Pancreas (tissue), 10 donors: ENCODE results near the gene ST6GAL1. TPM values are rescaled to one million over a fixed set of nuclear protein-coding genes. Genes with fewer than 3 reads are reported as not detected.

Experiments
- ATAC-seq, 4 donors: fragments of 200-7000 bp; cut with Tn5 transposase; one replicate each; pipeline versions ENCODE4 v1.8.0 to v1.9.1; 2020; ENCODE audit warnings: mild to moderate bottlenecking in 4 of 4, moderate library complexity in 4 of 4
- DNase-seq, 6 donors: peaks; one replicate each; pipeline ENCODE4 v3.0.0-alpha.2; 2020
- FAIRE-seq: peaks from 2 replicates; lab custom pipeline; 2012; peaks lifted over from hg19 to GRCh38; lab: Jason Lieb, UNC
- H3K27ac ChIP-seq, 4 donors: fragments of 200-600 bp; sonication (generic); 1 replicate in 3 of 4; 2 replicates in 1 of 4; pipeline versions ENCODE4 v1.5.0 to v1.8.0; 2020
- H3K27me3 ChIP-seq, 4 donors: fragments of 200-600 bp; one replicate each; pipeline ENCODE4 v1.8.0; 2021
- H3K36me3 ChIP-seq, 3 donors: fragments of 200-600 bp; sonication (generic) in 1 of 3; one replicate each; pipeline versions ENCODE4 v1.5.0 to v1.8.0; 2020 to 2021
- H3K4me1 ChIP-seq, 3 donors: fragments of 200-600 bp; one replicate each; pipeline ENCODE4 v1.8.0; 2021
- H3K4me3 ChIP-seq, 4 donors: fragments of 200-600 bp; sonication (generic) in 2 of 4; one replicate each; pipeline versions ENCODE4 v1.5.0 to v1.8.0; 2020 to 2021
- H3K9me3 ChIP-seq, 4 donors: fragments of 200-600 bp; one replicate each; pipeline ENCODE4 v1.8.0; 2021
- CTCF ChIP-seq, 4 donors: fragments of 200-600 bp; sonication (generic) in 3 of 4; IDR thresholded peaks; one replicate each; pipeline versions ENCODE4 v1.5.0 to v1.8.0; 2021; ENCODE audit warnings: antibody characterized with exemption in 4 of 4
- WGBS, 2 donors: extraction: QIAGEN DNeasy Blood & Tissue Kit; methylation state at CpG; one replicate each; pipeline ENCODE4 v1.1.7; 2013; 5-methylcytosine and 5-hydroxymethylcytosine counted together
- intact Hi-C, 3 donors: fragments of 100-400 bp; cut with DNase I; formaldehyde crosslinking; loops; one replicate each; pipeline versions ENCODE4 v1.11.1 to v1.14.2; 2022
- polyA plus RNA-seq, 2 donors: library from polyadenylated mRNA; stranded (reverse); fragments of 200-250 nt; gene quantifications; one replicate each; pipeline ENCODE4 v1.2.3, GENCODE V29; 2013
- total RNA-seq, 6 donors: library from RNA; stranded (reverse); fragmentation: NEBNext Ultra II Directional in 4 of 6; extraction: Animal tissue kit (Norgen Biotek cat#: 25700) in 4 of 6; gene quantifications; one replicate each; pipeline versions ENCODE4 v1.2.1 to v1.2.4, GENCODE V29; 2021 to 2023
- donor health status: healthy with polysubstance abuse.
- donor health status: DM: no; HTN: no; CAD: no; lungs with moderate emphysema.
- donor health status: DM: no; HTN: no; CAD: no.
- donor health status: control.
- donor health status: control.
- donor health status: Bipolar disorder and iron deficiency.
- donor health status: DM: yes; HTN: yes; CAD: no.
- donor health status: DM: no; HTN: no; CAD: no.
- donor health status: DM: no; HTN: no; CAD: no.
- donor health status: DM: yes; HTN: yes; CAD: no.

ST6GAL1 gene
- total and polyA plus RNA-seq, 8 donors, result 4.8 to 36.6 (median 8.3) TPM

- no peaks in the 10 kb centered on the region for H3K27me3 ChIP-seq
- no peaks in the 10 kb centered on the region for H3K4me1 ChIP-seq
- DNase-seq (no peak), FAIRE-seq (no peak), ATAC-seq (peak in 2 of 4 donors; percentile 36 to 39)
- H3K4me3 ChIP-seq, result no peak overlapping the region
- peak overlapping the region in 2 of 4 donors; percentile 4 to 17 for H3K27ac ChIP-seq
- no peak for TF ChIP-seq CTCF (IDR thresholded peaks at IDR 0.05)
- intact Hi-C loops, result no loop called here
- no peaks in the 10 kb centered on the region for H3K9me3 ChIP-seq
- 33 to 35% methylated on average over 9 of the region's 9 CpGs for WGBS, 2 donors
- no peaks in the 10 kb centered on the region for H3K36me3 ChIP-seq
These were observed 25.8 kb downstream of the ST6GAL1 start for GRCh38 chr3:186955898-186956696.

- 73 to 80% methylated on average over 3 of the region's 3 CpGs for WGBS, 2 donors
- ATAC-seq (no peak), FAIRE-seq (no peak), DNase-seq (no peak)
- Histone ChIP-seq H3K4me1 (no peaks in the 10 kb centered on the region), H3K9me3 (no peaks in the 10 kb centered on the region), H3K36me3 (no peaks in the 10 kb centered on the region), H3K27me3 (no peaks in the 10 kb centered on the region), H3K27ac (no peak overlapping the region), H3K4me3 (no peak overlapping the region)
- no peak for TF ChIP-seq CTCF (IDR thresholded peaks at IDR 0.05)
- intact Hi-C loops, result no loop called here
These were observed 28.8 kb downstream of the ST6GAL1 start for GRCh38 chr3:186959029-186959624.

DNA sequence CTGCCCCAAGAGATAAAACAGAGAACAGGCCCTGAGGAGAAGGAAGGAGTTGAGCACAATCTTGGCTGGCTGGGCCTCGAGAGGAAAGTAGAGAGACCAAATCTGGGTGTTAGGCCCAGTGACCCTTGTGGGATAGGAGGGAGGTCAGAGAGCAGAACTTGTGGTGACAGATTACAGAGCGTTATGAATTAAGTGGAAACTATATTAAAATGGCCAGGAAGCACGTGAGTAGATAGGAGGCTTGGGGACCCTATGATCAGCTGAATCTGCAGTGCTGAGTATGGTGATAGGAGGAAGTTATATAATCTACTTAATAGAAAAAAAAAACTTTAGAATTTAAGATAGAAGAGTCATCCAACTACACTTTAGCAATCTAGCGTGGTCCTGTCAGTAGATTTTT, 30.0 kb downstream of the ST6GAL1 start:
- WGBS, 2 donors, result 67 to 82% methylated on average over 4 of the region's 4 CpGs
- FAIRE-seq, result no peak

DNA sequence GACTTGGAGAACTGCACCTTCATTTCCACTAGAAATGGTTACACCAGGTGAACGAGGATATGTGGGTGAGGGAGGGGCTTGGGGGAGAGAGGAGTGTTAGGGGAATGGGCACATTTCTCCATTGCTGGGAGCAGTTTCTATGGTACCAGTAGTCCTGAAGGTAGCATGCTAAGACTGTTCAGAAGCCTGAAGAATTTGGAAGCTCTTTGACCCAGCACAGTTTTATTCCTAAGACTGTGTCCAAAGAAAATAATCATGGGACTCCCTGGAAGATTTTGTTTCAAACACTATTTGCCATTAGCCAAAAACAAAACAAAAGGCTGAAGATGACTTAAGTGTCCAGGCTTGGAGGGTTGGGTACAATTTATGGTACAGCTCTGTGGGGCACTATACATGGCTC, 32.1 kb downstream of the ST6GAL1 start:
- no peak for TF ChIP-seq CTCF (IDR thresholded peaks at IDR 0.05)
- no peak for DNase-seq
- H3K27me3 ChIP-seq, result no peaks in the 10 kb centered on the region
- no peaks in the 10 kb centered on the region for H3K36me3 ChIP-seq
- no peak for ATAC-seq
- intact Hi-C loops, result no loop called here
- no peaks in the 10 kb centered on the region for H3K4me1 ChIP-seq
- no peak overlapping the region for H3K27ac ChIP-seq
- no peaks in the 10 kb centered on the region for H3K9me3 ChIP-seq
- no peak for FAIRE-seq
- 37 to 47% methylated on average over 1 of the region's 1 CpG for WGBS, 2 donors
- no peak overlapping the region for H3K4me3 ChIP-seq

More for the DNA sequence above, 30.0 kb downstream of the ST6GAL1 start:
- TF ChIP-seq CTCF (IDR thresholded peaks at IDR 0.05), result no peak
- H3K27me3 ChIP-seq, result no peaks in the 10 kb centered on the region
- H3K4me3 ChIP-seq, result no peak overlapping the region
- no peaks in the 10 kb centered on the region for H3K36me3 ChIP-seq
- no peaks in the 10 kb centered on the region for H3K4me1 ChIP-seq
- intact Hi-C loops, result no loop called here
- H3K9me3 ChIP-seq, result no peaks in the 10 kb centered on the region
- DNase-seq, result no peak
- no peak overlapping the region for H3K27ac ChIP-seq
- peak in 1 of 4 donors; percentile 52 for ATAC-seq

DNA sequence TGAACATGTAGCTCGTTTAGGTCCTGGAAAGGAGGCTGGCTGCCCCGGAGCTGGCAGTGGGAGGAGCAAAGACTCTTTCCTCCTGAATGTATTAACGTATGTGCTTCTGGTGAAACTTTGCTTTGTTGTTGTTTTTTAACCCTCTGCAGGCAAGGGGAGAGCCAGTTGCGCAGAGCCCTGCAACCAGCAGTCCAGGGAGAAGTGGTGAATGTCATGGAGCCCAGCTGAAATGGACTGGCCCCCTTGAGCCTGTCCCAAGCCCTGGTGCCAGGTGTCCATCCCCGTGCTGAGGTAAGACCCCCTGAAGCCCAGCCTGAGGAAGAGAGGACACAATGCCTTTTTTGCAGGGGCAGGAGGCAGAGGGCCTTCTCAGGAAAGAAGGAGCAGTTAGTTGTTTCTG, 33.3 kb downstream of the ST6GAL1 start:
- ATAC-seq (no peak), DNase-seq (no peak), FAIRE-seq (no peak)
- intact Hi-C loops, result no loop called here
- Histone ChIP-seq H3K4me1 (no peaks in the 10 kb centered on the region), H3K36me3 (no peaks in the 10 kb centered on the region), H3K27me3 (no peaks in the 10 kb centered on the region), H3K4me3 (no peak overlapping the region), H3K27ac (no peak overlapping the region), H3K9me3 (no peaks in the 10 kb centered on the region)
- 60 to 64% methylated on average over 5 of the region's 5 CpGs for WGBS, 2 donors
- TF ChIP-seq CTCF (IDR thresholded peaks at IDR 0.05), result no peak
